ENCODE data around the gene TRPM8.

- TF ChIP-seq YY1 (IDR thresholded peaks at IDR 0.05; ENCODE audit: insufficient read depth, insufficient read length) (no peak), ZNF274 (IDR thresholded peaks at IDR 0.05; ENCODE audit: low read depth, low read length) (no peak), SUZ12 (IDR thresholded peaks at IDR 0.05; ENCODE audit: extremely low read depth, insufficient read depth, insufficient read length) (no peak)
Observed at GRCh38 chr2:234031207-234031606, 114.0 kb downstream of the TRPM8 start.

All from NT2/D1 (cell line).